ENCODE data around the gene CHD2.
"Not testable (repeated sequence)": the region's sequence is repeated elsewhere in the genome, so short reads cannot be mapped to it uniquely, and the experiment has no call there.

Gene CHD2

GRCh38 chr15:92899948-92900730 is at the start of gene CHD2:
CHD2 (plus strand) TSS chr15:92900324; CDS start chr15:92901238, 914 bp downstream.
- peak; percentile 70 for DNase-seq

- no peak for DNase-seq
These were observed 46.9 kb upstream of the CHD2 start for GRCh38 chr15:92853222-92853621.

GRCh38 chr15:92861742-92862141 is 38.4 kb upstream of the CHD2 start:
- no peak for DNase-seq

GRCh38 chr15:92864127-92864814 is 35.9 kb upstream of the CHD2 start:
- no peak for DNase-seq

GRCh38 chr15:92869263-92869940 is 30.7 kb upstream of the CHD2 start:
- DNase-seq = no peak

GRCh38 chr15:92870010-92870591 is 30.0 kb upstream of the CHD2 start:
- DNase-seq = no peak

- not testable (repeated sequence) for DNase-seq
These were observed 27.2 kb upstream of the CHD2 start for GRCh38 chr15:92872967-92873366.

- no peak for DNase-seq
These were observed 23.1 kb upstream of the CHD2 start for GRCh38 chr15:92877000-92877399.

- no peak for DNase-seq
These were observed 22.7 kb upstream of the CHD2 start for GRCh38 chr15:92877416-92877815.

- DNase-seq = no peak
These were observed 21.5 kb upstream of the CHD2 start for GRCh38 chr15:92878593-92879053.

- no peak for DNase-seq
These were observed 20.0 kb upstream of the CHD2 start for GRCh38 chr15:92879949-92880725.

- no peak for DNase-seq
These were observed 19.3 kb upstream of the CHD2 start for GRCh38 chr15:92880796-92881195.

GRCh38 chr15:92881211-92881754 is 18.8 kb upstream of the CHD2 start:
- DNase-seq = peak; percentile 37

- DNase-seq = peak; percentile 99
These were observed 18.1 kb upstream of the CHD2 start for GRCh38 chr15:92881802-92882696.

- DNase-seq = no peak
These were observed 17.4 kb upstream of the CHD2 start for GRCh38 chr15:92882697-92883162.

- DNase-seq = peak; percentile 82
These were observed 16.8 kb upstream of the CHD2 start for GRCh38 chr15:92883163-92883875.

GRCh38 chr15:92883876-92884435 is 16.2 kb upstream of the CHD2 start:
- DNase-seq = peak; percentile 44

GRCh38 chr15:92884436-92885223 is 15.5 kb upstream of the CHD2 start:
- DNase-seq = peak; percentile 54
